HG02840 (cell line): ENCODE measurements around the gene EHD4.

Experiments
- ATAC-seq: cut with Tn5 transposase; IDR thresholded peaks from one replicate; pipeline ENCODE4 v1.9.1; 2021; ENCODE audit warnings: mild to moderate bottlenecking, moderate library complexity, moderate number of reproducible peaks; ENCODE audit not compliant: unreplicated experiment, low FRiP score

The EHD4 gene

DNA sequence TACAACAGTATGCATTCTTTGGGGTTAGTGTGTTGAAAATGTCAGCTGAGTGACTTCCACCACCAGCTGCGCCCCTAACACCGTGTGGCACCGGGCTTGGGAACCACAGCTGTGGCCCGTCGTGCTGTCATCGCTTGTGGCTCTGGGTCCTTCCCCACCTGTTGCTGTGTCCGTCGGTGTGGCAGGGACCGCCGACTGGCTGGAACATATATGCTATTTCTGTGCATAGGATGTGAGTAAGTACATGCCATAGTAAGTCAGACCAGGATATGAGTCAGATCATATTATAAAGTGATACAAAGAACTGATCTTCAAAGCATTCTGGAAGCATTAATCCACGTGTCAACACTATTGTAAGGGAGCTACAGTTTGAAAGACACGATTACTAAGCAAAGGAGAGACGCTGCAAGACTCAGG is 31.9 kb downstream of the EHD4 start:
- ATAC-seq, result no peak

DNA sequence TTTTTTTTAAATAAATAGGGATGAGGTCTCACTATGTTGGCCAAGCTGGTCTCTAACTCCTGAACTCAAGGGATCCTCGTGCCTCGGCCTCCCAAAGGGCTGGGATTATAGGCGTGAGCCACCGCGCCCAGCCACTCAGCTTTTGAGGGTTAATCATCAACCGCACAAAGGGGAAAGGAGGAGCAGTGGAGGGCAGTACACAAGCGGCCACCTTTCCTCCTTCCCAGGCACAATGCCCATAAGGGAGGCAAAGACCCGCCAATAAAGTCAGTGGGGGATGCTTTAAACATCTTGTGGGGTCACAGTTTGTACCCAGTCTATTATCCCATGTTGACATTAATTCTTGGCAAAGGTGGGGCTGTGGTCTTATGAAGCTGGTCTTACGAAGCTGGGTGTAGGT is 32.4 kb downstream of the EHD4 start:
- ATAC-seq, result no peak

DNA sequence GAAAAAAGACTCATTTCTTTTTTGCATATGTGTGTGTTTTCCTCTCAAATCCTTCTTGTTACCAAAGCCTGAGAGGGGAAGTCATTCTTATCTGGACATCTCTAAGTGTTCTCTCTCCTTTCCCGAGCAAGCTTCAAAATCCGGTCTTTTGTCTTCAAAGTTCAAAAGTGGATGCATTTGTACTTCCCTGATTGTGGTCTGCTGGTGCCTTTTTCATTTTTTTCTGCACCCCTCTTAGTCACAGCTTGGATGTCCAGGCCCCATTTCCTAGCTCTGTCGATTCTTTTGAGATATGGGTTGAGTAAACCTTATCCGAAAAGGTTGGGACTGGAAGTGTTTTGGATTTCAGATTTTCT is 34.8 kb downstream of the EHD4 start:
- no peak for ATAC-seq

DNA sequence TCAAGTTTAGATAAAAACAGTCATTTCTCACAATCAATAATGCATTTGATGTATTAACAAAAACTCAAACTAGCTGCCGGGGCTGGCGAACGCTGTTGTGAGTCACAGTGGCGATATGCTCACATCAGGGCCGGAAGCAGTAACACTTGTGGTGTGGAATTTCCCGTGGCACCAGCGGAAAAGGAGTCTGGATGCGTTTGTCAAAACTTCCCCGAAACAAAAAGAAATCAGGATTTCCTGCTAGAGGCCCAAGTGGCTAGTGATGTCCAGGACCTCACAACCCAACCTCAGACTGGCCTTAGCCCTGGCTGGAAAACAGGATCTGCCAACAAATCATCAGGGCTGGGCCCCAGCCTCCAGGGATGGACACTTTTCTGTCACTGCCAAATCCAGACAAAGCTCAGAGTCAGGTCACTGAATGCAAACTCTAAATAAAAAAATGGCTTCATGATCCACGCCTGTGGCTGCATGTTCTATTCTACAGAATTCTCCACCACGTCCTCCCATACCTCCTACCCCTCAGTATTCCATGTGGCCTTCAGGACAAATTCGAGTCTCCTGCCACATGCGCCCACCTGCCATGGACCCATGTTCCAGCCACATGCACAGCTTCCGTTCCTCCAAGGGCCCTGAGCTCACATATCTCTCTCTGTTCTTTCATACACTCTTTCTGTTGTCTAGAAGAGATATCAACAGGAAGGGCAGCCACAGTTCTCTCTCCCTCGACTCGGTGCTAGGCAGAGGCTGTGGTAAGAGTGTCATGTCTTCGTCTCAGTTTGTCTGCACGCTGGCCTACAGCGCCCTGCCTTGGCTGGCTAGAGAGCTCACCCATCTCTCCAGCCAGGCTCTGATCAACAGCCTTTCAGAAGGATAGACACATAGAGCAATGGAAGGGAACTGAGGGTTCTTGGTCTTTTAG is 35.4 kb downstream of the EHD4 start:
- ATAC-seq, result no peak

DNA sequence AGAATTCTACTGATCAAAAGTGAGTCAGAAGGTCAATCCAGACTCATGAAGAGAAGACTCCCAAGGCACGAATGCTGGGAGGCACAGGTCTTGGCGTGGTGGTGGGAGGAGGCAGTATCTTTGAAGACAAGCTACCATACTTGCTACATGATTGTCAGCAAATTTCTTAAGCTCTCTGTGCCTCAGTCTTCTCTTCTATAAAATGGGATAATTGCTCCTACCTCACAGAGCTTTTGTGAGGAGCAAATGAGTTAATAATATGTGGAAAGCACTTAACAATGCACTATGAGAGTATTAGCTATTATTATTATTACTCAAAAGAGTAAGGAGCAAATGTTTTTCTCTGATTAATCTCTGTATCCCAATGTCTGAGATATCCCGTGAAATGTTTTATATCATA is 36.2 kb downstream of the EHD4 start:
- ATAC-seq, result no peak

DNA sequence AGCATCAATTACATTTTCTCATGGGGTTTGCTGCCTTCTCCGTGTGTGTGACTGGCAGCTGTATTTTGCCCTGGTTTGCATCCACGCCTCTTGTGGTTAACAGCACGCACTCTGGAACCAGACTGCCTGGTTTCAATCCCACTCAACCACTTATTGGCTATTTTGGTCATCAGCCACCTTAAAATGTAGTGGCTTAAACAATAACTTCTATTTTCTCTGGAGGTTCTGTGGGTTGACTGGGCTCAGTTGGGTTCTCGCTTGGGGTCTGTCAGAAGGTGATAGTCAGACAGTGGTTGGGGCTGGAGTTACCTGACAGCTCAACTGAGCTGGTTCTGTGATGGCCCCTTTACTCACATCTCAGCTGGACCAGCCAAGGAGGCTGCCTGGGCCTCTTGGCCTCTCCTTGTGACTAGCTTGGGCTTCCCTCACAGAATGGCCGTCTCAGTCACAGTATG is 36.8 kb downstream of the EHD4 start:
- no peak for ATAC-seq

DNA sequence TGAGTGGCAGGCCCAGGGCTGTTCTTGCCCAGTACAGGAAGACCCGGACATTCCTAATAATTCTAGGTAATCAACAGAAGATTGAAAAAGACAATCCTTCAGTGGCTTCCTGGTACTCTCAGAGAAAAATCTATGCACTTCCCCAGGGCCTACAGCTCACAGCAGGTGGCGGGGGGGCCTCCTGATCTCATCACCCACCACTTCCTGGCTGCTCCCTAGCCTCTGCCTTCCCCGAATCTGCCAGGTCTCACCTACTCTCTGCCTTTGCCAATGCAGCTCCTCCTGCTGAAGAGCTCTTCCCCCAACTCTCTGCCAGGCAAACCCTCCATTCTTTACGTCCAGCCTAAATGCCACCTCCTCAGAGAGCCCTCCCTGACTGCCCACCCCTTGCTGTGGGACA is 37.5 kb downstream of the EHD4 start:
- no peak for ATAC-seq

DNA sequence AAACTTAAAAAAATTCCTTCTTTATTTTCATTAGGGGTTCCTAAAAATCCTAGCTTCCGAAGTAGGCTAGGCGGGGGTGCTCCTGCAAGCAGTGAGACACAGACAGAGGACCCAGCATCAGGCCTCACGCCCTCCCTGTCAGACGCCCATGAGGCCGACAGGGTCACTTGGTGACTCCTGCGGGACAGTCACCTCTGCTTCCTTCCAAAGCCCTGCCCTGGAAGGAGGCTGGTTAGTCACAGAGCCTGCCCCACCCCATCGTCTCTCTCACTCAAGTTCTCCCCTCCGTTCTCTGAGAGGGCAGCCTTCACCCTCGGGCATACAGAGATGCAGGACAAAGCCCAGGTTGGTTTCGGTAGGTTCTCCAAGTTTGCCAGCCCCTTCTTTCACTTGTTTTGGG is 38.6 kb downstream of the EHD4 start:
- no peak for ATAC-seq

DNA sequence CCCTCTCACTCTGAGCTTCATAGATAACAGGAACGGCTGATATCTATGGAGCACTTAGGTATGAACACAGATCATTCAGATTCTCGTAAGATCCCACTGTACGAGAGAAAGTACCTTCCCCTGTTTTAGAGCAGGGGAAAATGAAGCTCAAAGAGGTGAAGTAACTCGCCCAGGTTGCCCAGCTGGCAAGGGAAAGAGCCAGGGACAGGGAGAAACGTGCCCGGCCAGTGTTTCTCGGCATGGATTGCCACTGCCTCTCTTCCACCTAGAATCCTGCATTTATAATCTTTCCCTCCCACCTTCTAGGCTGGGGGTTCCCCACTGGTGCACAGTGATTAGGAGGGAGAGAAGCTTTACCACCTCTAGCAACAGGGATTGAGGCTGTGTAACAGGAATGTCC is 39.0 kb downstream of the EHD4 start:
- ATAC-seq, result no peak

DNA sequence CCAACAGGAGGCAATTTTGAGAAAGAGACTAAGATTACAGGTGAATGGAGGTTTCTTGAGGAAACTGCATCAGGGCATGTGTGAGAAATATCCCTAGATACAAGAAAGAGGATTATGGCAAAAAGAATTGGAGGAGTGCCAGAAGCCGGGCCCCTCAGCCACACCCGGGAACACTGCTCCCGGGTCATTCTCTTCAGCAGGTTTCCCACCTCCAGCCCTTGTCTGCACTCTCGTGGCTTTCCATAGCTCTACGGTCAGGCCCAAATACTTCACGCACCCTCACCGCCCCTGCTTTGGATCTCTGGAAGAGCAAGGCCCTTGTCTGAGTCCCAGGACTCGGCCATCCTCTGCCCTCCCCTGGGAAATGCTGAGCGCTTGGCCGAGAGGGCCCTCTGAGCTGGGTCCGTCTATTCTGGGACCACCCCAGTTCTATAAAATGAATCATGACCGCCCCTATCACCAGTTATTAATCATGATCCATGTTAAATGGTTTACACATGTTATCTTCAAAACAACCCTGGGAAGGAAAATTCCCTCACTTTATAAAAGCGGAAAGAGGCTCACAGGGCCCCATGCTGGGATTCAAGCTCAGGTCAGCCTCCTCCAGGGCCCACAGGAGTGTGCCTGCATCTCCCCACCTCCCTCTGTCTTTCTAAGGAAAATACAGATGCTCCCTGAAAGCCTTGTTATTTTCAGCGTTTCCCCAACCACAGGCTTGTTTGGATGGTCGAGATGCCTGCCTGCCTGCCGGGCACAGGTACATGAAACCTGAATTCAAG is 39.7 kb downstream of the EHD4 start:
- ATAC-seq, result no peak

DNA sequence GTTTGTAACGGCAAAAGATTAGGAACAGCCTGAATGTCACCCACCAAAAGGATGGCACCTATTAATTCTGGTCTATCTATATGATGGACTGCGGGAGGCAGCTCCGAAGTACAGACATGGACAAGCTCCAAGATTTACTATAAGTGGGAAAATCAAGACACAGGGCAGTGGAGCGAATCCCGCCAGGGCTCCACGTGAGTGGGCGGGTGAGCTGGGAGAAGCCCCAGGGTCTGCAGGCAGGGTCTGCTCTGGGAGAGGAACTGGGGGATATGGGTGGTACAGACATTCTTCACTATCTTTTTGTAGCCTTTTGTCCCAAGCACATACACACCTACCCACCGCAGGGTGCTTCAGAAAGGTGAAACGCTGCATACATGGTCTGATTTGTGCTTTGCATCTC is 40.3 kb downstream of the EHD4 start:
- no peak for ATAC-seq

DNA sequence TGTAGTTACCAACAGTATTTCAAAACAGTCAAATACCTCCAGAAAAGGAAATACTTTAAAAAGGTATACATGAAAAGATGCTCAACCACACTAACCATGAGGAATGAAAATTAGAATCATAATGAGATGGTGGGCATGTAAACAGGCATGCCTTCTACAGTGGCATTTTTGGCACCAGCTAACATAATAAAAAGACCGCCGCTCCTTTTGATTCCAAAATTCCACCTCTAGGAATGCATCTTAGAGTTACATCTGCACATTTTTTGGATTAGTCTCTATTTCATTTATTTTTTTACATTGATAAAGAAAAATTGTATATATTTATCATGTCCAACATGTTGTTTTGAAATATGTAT is 41.5 kb downstream of the EHD4 start:
- no peak for ATAC-seq

DNA sequence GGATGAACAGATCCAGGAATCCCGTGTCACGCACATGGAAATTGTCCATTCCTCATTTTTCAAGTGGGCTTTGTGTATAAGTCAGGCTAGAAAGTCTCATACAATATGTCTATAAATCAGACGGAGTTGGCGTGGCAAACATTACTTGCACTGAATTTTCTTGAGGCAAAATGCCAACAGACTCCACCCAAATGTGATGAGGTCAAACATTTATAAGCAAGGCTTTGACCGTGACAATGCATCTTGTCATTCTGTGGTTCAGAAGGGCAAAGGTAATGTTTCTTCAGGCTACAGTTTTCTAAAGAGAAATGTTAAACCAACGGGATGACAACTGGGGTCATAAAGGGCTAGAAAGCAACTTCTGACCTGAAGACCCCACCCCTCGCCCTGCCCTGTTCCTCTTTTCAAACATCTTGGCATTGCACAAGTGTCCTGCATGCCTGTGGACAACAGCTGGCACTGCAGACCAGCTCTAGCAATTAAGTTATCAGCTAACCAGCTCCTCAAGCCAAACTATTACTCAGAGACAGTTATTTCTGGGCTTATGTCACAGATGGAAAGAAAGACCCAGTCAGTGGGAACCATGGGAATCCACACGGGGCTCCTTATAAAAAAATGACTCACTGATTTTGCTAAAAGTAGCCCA is 42.0 kb downstream of the EHD4 start:
- no peak for ATAC-seq

DNA sequence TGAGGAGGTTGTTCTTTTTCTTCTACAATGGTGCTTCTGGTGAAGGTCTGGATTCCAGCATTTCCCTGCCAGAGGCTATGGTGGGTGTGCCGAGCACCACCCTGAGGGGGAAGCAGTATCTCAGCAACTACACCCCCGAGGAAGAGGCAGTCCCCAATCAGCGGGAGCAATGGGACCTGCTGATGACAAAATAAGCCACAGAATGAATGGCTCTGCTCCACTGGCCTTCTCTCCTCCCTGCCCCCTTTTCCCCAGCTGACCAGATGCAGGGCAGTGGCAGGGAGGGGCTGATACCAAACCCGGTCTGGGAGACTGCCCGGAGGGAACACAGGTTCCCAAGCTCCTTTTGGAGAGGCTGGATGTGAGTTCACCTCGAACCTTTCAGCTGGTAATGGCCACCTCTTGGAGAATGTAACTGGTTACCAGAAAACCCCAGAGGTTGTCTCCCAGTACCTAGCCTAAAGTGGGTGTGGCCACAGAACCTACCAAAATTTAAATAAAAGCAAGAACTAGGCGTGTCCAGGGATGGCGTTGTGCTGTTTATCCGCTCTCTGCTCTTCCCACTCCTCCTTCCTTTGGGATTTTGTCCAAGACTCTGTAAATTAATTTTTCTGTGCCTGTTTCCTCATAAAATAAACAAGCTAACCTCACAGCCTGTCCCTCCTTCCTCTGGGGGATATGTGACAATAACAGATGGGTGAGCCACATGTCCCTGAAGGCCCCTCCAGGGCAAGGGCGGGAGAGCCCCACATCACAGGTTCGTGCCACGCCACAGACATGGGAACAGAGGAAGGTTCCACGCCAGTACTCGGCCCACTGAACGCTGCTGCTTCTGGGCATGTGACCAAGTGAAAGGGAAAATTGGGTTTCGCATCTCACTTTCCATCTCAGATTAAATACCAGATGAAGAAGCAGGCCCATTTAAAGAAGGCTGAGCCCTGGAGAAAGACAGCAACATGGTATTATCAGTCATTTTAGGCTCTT is 43.4 kb downstream of the EHD4 start:
- peak; percentile 63 for ATAC-seq

DNA sequence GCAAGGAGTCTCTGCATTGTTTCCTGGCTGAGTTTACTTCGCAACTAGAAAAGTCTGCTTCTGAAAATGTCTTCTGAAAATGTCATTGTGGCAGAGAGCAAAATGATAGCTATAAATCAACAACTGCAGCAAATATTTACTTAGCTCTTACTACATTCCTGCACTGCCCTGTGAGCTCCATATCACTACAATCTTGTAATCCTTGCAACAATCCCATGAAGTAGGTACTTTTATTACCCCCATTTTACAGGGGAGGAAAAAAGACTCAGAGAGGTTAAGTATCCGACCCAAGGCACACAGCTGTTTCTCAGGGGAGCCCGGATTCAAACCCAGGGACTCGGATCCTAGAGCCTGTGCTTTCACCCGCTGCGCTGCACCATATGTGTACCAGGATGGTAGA is 44.3 kb downstream of the EHD4 start:
- no peak for ATAC-seq

DNA sequence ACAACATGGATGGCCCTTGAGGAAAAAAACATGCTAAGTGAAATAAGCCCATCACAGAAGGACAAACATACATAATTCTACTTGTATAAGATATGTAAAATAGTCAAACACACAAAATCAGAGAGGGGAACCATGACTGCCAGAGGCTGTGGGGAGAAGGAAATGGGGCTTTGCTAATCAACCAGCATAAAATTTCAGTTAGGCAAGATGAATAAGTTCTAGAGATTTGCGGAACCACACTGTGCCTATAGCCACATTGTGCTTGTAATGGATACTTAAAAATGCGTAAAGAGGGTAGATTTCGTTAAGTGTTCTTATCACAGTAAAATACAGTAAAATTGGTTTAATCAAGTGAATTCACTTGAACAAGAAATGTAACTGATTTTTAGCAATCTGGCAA is 44.8 kb downstream of the EHD4 start:
- no peak for ATAC-seq

DNA sequence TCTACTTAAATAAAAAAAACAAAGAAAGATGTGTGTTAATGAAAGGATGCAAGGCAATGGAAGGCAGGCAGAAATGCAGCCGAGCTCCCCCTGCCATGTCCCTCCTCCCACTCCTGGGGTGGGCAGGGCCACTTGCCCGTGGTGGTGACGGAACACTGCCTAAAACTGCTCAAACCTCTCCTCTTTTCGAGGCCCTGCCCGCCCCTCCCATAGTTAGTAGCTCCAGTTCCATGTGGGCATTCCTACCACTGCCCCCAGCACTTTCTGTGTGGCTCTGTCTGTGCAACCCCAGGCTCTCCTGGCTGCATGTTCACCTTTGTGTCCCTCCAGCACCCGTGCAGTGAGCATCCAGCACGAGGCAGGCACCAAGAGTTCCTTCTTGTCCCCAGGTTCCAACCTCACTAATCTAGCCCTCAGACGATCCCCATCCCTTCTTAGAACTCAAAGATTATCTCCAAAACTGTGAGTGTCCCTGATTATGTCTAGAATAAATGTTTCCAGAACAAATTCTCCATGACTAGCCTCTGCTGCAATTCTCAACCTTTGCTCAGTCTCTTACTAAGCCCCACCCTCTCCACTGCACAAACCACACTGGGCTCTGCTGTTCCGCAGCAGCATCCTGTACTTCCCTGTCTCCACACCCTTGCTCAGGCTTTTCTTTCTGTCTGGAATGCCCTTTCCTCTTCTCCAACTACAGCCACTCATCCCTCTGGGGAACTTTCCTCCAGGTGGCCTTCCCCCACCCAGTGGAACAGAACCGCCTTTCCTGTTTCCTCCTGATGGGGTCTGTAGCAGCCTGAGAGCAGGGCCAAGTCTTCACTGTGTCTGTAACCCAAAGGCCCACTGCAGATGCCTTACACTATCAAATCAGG is 45.9 kb downstream of the EHD4 start:
- ATAC-seq, result no peak

DNA sequence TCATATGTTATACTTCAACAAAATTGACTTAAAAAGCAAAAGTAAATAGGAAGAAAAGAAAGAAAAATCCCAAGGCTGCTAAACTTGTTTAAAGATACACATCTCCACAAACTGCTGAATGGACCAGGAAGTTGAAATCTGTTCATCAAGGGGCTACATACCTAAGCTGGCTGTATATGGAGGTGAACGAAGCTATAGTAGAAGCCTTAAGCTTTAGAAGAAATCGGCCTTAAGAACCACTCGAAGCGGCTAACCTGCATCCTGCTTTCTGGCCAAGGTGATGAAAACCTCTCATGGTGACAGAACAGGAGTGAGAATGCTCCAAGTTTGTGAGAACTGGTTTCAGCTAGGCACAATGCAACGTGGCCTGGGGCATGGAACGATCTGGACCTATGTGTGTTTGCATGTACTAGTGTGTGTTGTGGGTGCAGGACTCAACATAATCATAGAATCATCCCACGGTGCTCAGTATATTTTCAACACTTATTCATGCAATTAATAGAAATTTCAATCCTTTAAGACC is 47.2 kb downstream of the EHD4 start:
- no peak for ATAC-seq

DNA sequence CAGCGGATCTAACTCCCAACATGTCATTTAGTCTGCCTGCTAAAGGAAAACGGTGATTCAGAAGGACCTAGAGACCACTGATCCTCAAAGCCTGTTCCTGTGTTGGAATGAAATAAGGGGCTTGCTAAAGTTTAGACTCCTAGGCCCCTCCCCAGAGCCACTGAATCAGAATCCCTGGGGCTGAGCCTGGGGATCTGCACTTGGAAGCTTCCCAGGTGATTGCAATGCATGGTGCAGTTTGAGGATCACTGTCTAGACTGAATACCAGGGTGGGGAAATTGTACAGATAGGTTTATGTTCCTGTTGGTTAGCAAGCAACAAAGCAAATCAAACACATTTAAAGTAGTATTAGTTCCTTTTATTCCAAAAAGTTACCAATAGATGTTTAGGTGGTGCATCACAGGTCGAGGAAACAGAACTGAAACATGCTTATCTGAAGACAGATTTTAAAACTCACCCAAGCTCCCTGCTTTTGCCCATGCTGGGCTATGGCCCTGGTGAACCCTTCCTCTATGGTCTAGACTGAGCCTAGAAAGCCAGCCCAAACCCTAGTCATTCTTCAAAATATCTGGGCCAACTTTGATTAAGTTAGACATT is 48.9 kb downstream of the EHD4 start:
- ATAC-seq, result no peak
